ENCODE data around the gene RPRD1B.
"Not testable (repeated sequence)": the region's sequence is repeated elsewhere in the genome, so short reads cannot be mapped to it uniquely, and the experiment has no call there.

RPRD1B gene

DNA sequence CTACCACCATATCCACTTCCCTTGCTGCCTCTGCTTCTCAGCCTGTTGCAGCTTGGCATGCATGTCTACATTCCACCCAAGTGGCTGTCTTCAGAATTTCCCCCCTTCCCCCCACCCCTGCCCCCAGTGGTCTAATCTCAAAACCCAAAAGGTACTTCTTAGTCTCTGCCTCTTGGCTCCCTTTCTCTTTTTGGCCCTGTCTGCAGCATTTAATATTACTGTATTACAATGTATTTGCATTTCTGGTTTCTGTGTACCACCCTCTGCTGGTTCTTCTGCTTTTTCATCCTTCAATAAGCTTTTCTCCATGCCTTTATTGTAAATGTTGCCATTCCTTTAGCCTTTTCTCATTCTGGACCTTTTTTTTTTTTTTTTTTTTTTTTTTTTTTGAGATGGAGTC is 43.0 kb downstream of the RPRD1B start:
- DNase-seq: no peak

DNA sequence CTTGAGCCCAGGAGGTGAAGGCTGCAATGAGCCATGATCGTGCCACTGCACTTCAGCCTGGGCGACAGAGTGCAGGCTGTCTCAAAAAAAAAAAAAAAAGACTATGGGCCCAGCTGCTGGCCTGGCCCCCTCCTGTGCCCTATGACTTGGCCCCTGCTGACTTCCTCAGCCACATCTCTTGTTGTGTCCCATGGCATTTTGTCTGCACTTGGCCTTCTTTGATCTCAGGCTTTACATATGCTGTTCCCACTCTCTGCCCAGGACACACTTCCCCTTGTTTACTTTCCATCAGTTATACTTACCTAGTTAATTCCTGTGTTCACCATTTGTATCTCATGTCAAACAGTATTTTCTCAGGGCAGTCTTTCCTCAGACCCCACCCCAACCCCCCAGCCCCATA is 44.5 kb downstream of the RPRD1B start:
- DNase-seq: no peak

DNA sequence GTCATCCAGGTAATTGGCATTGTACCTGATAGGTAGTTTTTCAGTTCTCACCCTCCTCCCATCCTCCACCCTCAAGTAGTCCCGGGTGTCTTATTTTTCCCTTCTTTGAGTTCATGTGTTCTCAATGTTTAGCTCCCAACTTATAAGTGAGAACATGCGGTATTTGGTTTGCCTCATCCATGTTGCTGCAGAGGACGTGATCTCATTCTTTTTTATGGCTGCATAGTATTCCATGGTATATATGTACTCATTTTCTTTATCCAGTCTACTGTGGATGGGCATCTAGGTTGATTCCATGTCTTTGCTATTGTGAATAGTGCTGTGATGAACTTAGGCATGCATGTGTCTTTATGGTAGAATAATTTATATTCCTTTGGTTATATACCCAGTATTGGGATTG is 45.8 kb downstream of the RPRD1B start:
- DNase-seq: no peak

DNA sequence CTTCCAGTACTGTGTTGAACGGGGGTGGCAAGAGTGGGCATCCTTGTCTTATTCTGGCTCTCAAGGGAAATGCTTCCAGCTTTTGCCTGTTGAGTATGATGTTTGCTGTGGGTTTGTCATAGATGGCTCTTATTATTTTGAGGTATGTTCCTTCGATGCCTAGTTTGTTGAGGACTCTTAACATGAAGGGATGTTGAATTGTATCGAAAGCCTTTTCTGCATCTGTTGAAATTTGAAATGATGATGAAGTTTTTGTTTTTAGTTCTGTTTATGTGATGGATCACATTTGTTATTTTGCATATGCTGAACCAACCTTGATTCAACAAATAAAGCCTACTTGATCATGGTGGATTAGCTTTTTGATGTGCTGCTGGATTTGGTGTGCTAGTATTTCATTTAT is 48.0 kb downstream of the RPRD1B start:
- no peak for DNase-seq

DNA sequence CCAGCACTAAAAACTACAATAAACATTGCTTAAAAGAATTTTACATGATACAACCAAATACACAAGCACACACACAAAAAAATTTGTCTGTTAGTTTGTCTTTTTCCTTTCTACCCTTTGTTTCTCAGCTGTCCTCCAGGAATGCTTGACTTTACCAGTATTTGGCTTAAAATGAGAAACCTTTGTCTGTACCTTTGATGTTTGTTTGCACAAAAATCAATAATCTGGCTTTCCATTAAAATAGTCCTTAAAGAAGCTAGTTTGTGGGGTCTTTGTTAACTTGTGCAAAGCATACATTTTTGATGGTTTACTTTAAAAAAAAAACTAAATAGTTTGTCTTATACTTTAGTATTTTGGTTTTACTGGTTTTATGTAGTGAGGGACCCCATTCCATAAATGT is 49.3 kb downstream of the RPRD1B start:
- no peak for DNase-seq

DNA sequence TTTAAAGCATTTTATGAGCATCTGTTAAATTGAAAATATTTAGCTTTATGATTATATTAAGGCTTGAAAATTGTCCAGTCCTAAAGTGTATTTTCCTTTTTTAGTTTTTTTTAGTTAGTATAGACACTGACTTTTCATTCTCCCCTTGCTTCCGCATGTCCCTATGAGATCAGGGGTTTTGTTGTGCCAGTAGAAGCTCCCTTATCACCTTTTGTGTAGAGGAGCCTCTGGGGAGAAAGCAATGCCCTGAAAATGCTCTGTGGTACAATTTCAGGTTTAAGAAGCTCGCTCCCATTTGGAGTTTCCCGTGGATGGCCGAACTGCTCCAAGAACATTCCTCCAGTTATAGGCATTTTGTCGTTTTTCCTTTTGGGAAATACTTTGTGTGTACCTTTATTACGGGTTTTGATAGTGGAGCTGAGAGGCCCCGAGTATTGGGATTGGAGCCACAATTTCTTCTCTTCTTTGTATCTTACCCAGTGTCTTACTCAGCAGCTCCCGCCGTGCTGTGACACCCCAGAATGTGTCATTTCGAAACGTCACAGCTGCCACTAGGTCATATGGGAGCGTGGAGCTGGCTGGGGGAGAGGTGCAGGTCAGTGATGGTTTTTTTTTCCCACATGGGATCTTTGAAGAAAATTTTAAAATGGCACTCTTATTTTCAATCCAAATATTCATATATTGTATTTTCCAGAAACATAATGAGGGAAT is 49.9 kb downstream of the RPRD1B start:
- no peak for DNase-seq

DNA sequence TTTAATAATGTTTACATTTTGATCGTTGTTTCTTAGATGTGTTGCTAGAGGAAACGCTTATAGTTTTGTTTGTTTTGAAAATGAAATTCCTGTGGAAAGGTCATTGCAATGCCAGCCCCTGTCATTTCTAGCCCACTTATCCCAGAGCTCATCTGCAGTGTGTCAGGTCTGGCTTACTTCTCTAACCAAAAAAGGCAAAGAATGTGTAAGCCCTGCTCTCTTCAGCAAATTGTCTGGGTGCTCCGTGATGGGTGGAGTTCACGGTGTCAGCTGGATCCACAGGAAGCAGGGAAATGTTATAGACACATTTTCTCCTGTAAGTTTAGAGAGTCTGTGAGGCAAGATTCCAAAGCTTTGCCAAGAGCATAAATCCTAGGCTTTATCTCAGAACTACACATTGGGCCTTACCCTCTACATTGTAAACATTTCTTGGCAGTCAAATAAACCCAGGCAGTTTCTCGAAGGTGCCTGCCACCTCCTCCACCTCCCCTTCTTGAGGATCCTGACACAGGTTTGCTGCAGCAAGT is 50.9 kb downstream of the RPRD1B start:
- DNase-seq: no peak

DNA sequence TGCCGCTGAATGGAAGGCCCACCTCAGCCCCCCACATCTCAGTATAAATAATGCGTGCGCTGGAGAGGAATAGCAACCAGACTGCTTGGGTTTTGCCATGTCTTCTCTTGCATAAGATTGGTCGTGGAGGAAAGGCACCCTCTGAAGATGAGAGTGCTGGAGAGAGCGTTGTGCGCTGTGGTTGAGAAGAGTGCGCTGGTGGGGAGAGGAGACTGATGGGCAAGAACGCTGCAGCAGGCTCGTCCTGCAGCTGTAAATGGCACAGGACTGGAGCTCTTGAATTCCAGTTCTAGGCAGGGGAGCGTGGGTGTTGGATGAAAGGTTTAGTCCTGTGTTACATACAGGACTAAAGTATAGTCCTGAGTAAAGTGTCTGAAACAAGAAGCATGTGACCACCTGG is 51.5 kb downstream of the RPRD1B start:
- DNase-seq: no peak

DNA sequence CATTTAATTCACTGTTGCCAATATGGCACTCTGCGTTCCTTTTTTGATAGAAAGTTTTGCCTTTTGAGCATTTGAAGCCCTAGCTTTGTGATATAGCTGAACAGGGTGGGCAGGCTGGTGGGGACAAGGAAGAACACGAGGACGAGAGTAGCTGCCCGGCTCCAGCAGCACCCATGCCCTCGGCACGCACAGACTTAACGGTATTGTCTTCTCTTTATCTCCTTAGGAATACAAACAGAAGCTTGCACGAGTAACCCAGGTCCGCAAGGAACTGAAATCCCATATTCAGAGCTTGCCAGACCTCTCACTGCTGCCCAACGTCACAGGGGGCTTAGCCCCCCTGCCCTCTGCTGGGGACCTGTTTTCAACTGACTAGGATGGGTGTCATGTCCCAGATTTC is 56.0 kb downstream of the RPRD1B start:
- DNase-seq: no peak

DNA sequence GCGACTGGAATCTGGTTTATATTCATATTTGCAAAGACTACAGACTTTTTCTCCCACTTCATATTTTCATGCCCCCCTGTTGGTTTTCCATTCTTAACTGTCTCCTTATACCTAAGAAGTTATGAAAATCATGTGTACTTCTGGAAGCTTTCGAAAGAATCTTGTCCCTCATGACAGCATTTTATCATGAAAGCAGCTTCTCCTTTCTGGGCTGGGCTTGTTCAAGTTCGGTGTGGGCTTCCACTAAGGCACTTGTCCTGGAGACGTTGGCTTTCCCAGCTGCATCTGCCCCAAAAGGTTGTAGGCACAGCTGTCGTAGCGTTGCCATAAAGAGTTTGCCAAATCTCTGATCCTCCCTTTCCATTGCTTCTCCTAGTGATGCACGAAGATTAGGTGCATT is 56.5 kb downstream of the RPRD1B start:
- no peak for DNase-seq

DNA sequence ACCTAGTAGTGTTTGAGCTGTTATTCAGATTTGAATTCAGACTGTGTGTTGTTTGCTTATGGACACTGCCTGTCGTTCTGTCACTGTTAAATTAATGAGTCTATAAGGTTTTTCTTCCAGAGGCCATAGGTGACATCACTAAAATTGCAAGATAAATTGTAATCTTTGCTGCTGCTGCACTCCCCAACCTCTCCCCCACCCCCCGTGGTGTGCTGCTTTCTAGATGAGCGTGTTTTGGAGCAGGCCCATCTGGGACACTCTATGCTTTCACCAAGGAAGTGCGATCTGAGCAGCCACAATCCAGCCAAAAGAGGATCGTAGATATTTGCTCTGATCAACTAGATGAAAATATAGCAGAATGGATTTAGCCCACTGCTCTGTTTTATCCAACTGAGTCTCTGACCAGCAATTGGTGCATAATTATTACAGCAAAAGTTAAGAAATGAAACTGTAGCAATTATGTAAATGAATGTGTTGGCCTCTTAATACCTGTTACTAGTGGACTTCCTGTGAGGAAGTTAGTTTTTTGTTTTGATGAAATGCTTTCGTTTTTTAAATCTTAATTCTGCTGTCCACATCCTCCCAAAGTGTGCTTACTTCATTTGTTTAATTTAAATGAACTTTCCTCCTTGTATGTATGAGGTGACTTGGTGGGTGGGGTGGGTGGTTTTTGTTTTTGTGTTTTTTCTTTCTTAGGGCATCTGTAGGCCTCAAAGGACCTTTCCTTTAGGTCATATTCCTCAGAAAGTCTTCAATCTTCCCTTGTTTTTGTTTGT is 58.1 kb downstream of the RPRD1B start:
- DNase-seq: no peak

DNA sequence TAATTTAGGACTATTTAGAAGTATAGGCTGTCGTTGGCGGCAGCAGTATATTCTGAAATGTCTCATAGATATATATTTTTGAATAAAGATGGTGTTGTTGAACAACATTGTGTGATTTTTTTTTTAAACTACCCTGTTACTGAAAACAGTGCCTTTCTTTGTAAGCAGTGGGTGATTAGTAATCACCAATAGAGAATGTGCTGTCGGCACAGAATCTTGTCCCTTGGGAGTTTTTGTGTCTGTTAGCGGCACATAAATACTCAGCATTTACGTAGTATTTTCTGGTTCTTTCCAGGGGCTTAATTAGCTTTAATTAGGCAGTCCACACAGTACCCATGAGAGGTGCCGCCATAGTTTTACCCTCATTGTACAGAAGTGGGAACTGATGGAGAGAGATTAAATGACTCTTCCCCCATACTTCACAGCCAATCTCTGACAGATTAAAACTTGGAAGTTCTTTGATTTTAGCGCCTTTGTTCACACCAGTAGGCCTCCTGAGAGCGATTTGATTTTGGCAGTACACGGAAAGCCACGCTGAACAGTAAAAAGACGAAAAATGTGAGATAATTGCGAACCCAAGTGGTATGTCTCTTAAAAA is 58.8 kb downstream of the RPRD1B start:
- no peak for DNase-seq

DNA sequence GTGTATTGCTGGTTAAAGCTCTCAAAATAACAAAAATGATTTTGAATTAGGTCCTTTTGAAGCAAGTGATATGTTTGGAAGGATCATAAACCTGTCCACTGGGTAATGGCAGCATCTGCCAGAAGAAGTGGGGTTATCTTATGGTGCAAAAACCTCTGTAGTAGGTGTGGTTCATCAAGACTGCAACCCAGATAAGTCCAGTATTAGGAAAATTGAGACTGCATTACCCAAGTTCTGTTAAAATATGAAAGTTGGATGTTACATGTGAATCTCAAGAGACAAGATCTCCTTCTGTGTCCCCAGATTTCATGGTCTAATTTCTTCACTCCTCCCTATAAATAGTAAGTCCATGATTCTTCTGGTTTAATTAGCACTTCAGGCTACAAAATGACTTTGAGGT is 59.4 kb downstream of the RPRD1B start:
- no peak for DNase-seq

DNA sequence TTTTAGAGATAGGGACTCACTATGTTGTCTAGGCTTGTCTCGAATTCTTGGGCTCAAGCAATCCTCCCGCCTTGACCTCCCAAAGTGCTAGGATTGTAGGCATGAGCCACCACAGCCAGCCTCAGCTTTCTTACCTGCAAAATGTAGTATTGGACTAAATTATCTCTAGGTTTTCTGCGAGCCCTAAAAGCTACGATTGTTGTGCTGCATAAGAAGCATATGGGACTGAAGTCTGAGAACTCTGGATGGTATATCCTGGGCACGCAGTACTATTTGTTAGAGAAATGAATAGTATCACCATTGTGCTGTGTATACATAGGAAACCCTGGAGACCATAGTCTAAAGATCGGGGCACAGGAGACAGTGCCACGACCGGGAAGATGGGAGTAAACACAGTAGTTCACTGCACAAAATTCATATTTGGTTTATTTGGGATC is 60.1 kb downstream of the RPRD1B start:
- DNase-seq: no peak

DNA sequence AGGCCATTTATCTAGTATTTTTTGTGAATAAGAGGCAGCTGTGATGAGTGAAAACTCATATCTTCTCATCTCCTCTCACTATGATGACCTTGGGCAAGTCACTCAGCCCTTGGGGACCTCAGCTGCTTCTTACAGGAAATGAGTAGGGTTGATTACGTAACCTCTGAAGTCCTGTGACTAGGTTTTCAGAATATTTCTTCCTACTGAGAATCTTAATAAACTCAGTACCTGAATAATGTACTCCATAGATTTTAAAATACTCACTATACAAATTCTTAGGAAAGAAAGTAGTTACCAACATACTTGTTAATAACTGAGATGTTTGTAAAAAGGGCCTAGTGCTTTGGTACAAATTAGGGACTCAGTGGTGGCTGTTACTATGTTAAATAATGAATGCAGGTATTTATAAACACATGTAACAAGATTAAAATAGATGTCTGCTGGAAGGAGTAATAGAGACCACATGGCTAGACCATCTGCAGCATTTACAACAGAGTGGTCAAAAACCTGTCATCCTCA is 60.9 kb downstream of the RPRD1B start:
- DNase-seq: no peak

DNA sequence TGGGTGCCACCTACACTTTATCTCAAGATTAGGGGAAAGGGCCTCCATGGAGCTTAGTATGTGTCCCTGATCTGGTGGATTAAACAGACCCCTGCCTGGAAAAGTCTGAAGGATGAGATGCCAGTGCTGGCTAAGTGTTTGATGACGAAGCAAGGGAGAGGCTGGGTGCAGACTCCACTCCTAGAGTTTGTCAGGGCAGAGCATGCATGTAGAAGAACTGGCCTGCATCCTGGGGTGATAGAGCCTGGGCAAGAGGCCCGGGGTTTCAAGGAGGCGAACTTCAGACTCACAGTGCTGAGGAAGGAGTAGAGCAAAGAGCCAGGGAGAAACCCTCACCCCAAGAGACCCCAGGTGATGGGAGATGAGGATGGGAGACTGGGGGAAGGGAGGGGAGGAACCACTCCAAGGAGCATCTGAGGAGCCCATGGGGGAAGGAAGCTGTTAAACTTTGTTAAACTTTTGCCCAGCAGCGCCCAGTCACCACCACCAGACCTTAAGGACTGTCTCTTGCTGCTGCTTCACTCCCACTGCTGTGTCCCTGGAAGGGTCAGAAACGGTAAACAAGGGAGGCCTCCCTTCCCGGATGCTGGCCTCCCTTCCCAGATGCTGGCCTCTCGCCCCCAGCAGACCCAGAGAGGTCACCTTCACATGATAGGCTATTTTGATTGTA is 61.6 kb downstream of the RPRD1B start:
- DNase-seq: no peak

DNA sequence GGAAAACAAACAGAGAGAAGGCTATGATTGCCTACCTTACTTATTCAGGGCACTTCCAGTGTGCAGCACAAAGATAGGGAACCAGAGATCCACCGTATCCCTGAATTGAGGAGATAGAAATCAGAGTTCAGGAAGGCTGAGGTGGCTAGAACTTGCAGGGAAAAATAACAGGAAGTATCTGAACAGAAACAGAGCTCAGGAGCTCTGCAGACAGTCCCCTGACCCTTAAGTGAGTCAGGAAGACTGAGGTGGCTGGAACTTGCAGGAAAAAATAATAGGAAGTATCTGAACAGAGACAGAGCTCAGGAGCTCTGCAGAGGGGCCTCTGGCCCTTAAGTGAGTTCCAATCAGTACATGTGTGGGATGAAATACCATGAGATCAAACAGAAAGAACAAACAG is 65.4 kb downstream of the RPRD1B start:
- DNase-seq: no peak

DNA sequence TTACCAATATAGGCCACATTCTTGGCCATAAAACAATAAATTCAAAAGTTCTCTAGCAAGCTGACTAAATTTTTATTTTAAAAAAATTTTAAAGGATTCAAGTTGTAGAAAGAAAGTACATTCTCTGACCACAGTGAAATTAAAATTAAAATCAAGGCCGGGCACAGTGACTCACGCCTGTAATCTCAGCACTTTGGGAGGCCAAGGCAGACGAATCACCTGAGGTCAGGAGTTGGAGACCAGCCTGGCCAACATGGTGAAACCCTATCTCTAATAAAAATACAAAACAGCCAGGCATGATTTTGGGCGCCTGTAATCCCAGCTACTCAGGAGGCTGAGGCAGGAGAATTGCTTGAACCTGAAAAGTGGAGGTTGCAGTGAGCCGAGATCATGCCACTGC is 68.7 kb downstream of the RPRD1B start:
- not testable (repeated sequence) for DNase-seq

DNA sequence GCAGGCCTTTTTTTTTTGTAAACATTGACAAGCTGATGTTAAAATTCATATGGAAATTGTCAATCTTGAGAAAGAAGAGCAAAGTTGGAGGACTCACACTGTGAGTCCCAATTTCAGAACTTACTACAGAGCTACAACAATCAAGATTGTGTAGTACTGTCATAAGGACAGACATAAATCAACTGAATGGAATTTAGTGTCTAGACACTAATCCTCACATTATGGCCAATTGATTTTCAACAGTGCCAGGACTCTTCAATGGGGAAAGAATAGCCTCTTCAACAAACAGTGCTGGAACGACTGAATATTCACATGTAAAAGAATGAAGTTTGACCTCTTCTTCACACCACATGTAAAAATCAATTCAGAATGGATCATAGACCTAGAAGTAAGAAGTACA is 70.7 kb downstream of the RPRD1B start:
- DNase-seq: no peak

DNA sequence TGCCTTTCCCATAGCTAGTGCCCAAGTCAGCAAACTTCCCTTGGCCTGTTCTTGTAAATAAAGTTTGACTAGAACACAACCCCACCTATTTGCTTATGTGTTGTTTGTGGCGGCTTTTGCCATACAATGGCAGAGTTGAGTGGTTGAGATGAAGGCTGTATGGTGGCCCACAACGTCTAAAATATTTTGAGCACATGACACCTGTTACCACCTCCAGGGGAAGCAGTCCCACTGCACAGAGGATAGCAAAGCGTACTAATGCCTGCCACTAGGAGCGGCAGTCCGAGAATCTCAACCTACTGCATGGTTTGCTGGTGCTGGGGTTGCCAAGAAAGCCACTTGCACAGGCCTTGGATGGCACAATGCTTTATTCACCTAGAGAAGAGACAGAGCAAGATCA is 72.9 kb downstream of the RPRD1B start:
- DNase-seq: no peak

DNA sequence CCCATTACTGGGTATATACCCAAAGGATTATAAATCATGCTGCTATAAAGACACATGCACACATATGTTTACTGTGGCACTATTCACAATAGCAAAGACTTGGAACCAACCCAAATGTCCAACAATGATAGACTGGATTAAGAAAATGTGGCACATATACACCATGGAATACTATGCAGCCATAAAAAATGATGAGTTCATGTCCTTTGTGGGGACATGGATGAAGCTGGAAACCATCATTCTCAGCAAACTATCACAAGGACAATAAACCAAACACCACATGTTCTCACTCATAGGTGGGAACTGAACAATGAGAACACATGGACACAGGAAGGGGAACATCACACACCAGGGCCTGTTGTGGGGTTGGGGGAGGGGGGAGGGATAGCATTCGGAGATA is 73.8 kb downstream of the RPRD1B start:
- not testable (repeated sequence) for DNase-seq

DNA sequence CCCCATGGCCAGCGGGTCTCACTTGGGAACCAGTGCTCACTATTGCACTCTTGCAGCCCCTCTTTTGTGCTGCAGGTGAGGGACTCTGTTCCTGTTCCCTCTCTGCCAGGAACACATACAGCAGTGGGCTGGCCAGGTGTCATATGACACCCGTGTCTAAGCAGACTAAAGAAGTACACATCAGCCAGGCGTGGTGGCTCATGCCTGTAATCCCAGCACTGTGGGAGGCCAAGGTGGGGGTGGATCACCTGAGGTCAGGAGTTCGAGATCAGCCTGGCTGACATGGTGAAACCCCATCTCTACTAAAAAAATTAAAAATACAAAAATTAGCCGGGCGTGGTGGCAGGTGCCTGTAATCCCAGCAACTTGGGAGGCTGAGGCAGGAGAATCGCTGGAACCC is 74.4 kb downstream of the RPRD1B start:
- DNase-seq: not testable (repeated sequence)

DNA sequence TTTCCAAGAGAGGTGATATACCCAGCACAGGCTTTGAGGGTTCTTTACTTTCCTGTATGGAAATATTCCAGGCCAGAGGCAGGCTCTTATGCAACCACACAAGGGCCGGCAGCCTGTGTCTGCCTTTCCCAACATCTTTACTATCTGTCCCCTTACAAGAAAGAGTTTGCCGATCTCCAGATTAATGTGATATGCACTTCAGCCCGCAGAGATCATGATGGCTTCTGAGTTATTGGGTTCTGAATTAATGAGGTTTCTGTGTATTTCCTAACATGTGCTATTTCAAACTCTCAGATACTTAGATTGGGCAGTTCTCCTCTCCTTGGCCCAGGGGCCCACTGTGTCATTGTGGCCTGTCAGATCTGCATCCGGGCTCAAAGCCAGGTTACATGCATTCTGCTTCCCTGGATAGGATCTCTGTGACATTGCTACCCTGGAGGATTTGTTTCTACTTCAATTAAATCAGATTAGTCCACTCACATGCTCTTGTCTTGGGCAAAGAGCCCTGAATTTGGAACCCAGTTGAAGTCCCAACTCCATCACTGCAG is 75.0 kb downstream of the RPRD1B start:
- DNase-seq: no peak
